Left ventricle myocardium inferior (tissue), 1 donor: Measurements from ENCODE around the gene VCAM1. TPM values are rescaled to one million over a fixed set of nuclear protein-coding genes. Genes with fewer than 3 reads are reported as not detected.

Source experiments
- DNase-seq: peaks from one replicate; pipeline ENCODE4 v3.0.0-alpha.2; 2020
- H3K27ac ChIP-seq: fragments of 200-600 bp; replicated peaks from 2 replicates; pipeline ENCODE4 v1.8.0; 2021
- H3K27me3 ChIP-seq: fragments of 200-600 bp; 2 replicates; pipeline ENCODE4 v1.8.0; 2021; ENCODE audit warnings: low read depth
- H3K36me3 ChIP-seq: fragments of 200-600 bp; 2 replicates; pipeline ENCODE4 v1.8.0; 2021
- H3K4me1 ChIP-seq: fragments of 200-600 bp; 2 replicates; pipeline ENCODE4 v1.8.0; 2021
- H3K4me3 ChIP-seq: fragments of 200-600 bp; 2 replicates; pipeline ENCODE4 v1.8.0; 2021; ENCODE audit warnings: mild to moderate bottlenecking, moderate library complexity
- H3K9me3 ChIP-seq: fragments of 200-600 bp; replicated peaks from 2 replicates; pipeline ENCODE4 v1.8.0; 2021
- CTCF ChIP-seq: fragments of 200-600 bp; IDR thresholded peaks from 2 replicates; pipeline ENCODE4 v1.8.0; 2021; ENCODE audit warnings: antibody characterized with exemption, mild to moderate bottlenecking, borderline replicate concordance
- intact Hi-C: fragments of 100-400 bp; cut with micrococcal nuclease; formaldehyde crosslinking; loops from one replicate; pipeline ENCODE4 v1.11.0; 2022
- total RNA-seq: library from RNA; stranded (reverse); fragmentation: NEBNext Ultra II Directional; extraction: Animal tissue kit (Norgen Biotek cat#: 25700); gene quantifications from one replicate; pipeline ENCODE4 v1.2.1, GENCODE V29; 2021
- donor health status: DM: no; HTN: yes; CAD: no; lungs with severe emphysema.

Gene VCAM1
- total RNA-seq, 1 donor from 2014 or later = 4.0 TPM

DNA sequence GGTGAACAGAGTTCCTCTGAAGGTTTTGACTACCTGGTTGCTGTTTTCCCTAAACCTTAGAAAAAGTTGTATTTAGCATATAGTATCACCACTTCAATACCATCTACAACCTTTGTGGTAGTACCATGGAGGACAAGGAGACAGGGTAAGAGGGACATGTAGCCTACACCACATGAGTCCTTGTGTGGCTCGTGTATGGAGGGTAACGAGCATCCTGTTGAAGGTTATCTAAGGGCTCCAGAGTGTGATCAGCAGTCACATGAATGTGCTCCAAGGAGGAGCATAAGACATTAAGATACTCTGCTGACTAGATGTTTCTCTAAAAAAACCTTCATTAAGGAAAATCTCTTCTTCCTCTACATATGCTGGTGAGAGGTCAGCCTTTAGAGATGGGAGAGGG, 67.3 kb downstream of the VCAM1 start:
- intact Hi-C loops = no loop called here
- Histone ChIP-seq H3K4me1 (no peaks in the 10 kb centered on the region), H3K36me3 (no peaks in the 10 kb centered on the region), H3K9me3 (peaks cover 3% of the 10 kb centered on the region), H3K27ac (no peak overlapping the region), H3K4me3 (no peak overlapping the region), H3K27me3 (no peaks in the 10 kb centered on the region)
- DNase-seq = no peak
- TF ChIP-seq CTCF = no peak

Other genes with a start within 250 kb of the VCAM1 start
- gene GPR88, start 181.6 kb upstream of the VCAM1 start, total RNA-seq = not detected
- gene EXTL2, start 175.1 kb downstream of the VCAM1 start, total RNA-seq = 10.6 TPM
- 5.7 TPM for gene SLC30A7, start 176.3 kb downstream of the VCAM1 start, total RNA-seq